GM18858 (cell line): ENCODE results near the gene TMC1.

Experiments
- ATAC-seq: cut with Tn5 transposase; IDR thresholded peaks from one replicate; pipeline ENCODE4 v1.9.1; 2021; ENCODE audit not compliant: unreplicated experiment

The TMC1 gene

GRCh38 chr9:72565535-72565934 lies 44.1 kb downstream of the TMC1 start:
- ATAC-seq: no peak

GRCh38 chr9:72574156-72574810 lies 52.9 kb downstream of the TMC1 start:
- ATAC-seq: no peak

DNA sequence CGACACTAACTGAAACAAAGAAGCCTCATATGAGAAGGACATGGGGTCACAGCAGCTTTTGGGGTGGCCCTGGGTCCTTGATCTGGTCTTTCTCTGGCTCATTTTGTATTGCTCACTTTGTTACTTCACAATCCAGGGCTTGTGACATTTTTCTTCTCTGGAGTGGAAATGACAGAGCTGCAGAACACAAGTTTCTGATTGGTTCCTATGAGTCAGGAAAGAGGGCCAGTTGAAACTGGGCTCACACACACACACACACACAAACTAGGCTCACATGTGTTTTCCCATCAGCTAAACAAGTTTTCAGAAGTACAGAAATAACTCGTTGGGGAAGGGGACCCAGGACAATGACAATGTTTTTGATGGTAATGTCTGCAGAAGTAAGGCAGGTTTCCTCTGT lies 54.3 kb downstream of the TMC1 start:
- no peak for ATAC-seq

GRCh38 chr9:72576087-72576486 lies 54.7 kb downstream of the TMC1 start:
- no peak for ATAC-seq

GRCh38 chr9:72577212-72577753 lies 55.9 kb downstream of the TMC1 start:
- no peak for ATAC-seq

DNA sequence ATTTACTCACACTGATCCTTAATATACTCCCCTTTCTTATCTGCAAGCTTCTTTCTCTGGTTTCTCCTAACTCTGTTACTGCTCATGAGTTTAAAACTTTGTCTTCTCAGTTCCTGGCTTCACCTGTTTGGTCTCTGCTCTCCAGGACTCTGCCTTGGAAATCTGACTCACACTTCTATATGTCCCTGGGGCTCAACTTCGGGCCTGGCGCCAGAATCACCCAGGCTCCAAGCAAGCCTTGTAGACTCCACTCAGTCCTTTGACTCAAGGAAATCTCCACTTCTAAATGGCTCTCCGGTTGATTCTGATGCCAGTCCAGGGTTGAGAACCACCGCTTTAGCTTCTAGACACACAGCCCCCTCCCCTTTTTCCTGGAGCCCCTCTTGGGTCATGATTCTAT lies 57.8 kb downstream of the TMC1 start:
- no peak for ATAC-seq

DNA sequence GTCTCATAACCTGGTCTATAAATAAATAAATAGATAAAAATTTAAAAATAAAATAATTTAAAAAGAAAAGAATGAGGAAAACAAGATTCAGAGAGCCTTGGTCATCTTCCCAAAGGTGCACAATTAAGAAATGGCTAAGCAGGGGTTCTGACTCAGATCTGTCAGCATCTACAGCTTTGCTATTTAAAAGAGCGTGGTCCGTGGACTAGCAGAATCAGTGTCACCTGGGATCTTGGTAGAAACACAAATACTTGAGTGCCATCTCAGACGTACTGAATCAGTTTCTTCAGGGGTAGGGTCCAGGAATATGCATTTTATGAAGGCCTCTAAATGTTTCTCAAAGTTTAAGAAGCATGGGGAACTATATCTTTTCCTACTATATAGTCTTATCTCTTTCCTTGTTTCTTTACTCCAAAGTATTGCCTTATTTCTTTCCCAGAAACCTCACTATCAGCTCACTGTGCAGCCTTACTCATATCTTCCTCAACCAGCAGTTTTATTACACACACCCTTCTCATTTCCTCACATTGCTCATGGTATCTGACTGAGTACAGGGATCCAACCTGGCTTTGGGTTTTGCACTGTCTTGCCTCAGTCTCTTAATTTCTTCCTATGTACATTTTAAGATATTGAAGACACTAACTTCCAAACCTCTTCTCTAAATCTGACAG lies 58.6 kb downstream of the TMC1 start:
- no peak for ATAC-seq

GRCh38 chr9:72581694-72582093 lies 60.3 kb downstream of the TMC1 start:
- no peak for ATAC-seq

DNA sequence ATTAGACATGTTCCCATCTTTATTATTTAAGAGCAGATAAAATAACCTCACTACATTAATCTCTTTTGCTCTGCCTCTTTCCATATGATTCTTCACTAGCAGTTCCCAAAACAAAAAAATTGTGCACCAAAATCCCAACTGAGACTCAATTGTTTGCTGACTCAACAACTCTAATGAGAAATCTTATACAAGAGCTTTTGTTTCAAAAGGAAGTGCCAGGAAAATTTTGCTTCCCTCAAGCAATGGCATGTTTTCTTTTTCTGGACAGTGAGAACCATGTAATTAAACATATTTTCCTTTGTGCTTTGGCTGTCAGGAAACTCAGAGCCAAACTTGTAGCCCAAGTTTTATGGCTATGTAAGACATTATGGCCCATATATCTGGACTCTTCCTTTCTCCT lies 62.0 kb downstream of the TMC1 start:
- ATAC-seq: no peak

DNA sequence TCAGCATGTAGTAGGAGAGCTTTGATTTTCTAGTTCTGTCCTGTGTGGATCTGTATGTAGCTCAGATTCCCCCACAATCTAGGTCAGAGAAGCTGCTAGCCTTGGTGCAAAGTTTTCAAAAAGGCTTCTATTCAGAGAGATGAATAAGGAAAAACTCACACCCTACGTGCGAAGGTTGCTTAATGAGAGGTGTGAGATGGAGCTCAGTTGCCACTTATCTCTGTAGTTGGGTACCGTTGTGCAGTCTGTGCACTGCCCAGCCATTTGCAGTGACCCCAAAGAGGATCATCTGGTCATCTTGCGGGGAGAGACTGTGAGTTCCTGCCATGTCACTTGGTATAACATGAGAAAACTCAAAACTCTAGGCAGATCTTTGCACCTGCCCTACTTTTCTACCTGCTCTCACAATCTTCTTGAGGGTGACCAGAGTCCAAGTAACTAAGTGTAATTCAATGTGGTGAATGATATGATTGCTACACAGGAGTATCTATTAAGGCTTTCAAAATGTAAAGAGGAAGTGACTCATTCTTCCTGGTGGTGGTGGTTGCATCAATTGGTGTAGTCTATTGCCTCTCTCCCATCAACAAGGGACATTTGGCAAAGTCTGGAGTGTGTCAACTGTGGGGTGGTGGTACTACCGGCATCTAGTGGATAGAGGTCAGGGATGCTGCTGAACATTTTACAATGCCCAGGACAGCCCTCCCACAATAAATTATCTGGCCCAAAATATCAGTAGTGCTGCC lies 65.2 kb downstream of the TMC1 start:
- ATAC-seq: peak; percentile 58

DNA sequence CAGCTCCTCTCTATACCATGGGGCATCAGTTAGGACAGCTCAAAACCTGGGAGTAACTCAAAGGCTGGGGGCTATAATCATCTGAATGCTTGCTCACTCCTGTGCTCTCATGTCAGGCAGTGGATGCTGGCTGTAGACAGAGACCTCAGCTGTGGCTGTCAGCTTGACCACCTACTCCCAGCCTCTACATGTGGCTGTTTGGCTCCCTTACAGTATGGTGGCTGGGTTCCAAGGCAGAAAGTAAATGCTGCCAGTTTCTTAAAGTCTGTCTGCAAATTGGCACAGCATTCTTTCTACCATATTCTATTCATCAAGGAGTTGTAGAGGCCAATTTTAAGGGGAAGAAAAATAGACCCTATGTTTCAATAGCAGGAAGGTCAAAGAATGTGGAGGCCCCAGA lies 66.9 kb downstream of the TMC1 start:
- ATAC-seq: no peak

- no peak for ATAC-seq
These were observed 68.5 kb downstream of the TMC1 start for GRCh38 chr9:72589667-72590521.

DNA sequence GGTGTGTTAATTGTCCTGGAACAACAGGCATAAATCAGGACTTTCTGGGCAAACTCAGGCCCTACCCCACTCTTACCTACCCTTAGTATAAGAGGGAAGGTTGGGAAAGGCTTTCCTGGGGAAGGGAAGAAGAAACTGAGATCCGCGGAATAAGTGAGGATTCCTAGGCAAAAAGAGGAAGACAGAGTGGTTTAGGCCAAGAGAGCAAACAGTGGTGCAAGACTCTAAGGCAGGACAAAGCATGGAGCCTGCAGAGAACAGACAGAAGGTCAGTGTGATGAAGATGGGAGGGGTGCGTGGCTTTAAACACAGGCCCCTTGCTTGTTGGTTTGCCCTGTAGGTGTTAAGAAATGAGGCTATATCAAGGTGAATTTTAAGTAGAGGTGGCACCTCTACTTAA lies 69.4 kb downstream of the TMC1 start:
- no peak for ATAC-seq

DNA sequence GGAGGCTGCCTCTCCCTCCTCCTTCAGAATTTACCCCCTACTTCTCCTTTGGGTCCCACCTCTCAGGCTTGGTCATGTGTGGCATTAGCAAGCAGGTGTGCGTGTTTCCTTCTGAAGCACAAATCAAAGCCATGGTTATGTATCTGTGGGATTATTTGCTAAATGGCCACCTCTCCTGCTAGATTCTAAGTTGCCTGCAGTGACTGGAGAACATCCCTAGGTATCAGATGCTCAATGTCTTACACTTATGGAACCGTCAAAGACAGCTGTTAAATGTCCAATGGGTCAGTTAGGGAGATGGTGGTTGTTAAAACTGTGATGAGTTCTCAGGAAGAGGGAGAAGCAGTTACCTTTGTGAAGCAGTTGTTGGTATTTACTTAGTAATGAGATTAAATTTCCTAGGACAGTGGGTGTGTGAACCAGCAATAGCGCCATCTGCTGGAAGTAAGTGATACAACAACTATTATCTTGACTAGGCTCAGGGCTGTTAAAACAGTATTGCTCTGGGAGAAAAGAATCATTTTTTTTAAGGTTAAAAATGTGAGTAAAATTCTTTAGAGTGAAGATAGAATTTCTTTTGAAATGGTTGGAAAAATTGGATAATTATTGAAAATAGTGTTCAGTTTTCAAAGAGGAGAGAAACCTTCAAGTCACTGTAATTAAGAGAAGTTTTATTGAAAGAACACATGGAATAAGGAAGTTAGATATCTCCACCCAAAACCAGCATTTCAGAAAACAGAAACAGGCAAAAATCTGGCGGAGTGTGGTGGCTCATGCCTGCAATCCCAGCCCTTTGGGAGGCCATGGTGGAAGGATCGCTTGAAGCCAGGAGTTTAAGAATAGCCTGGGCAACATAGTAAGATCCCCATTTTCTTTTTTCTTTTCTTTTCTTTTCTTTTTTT lies 71.3 kb downstream of the TMC1 start:
- ATAC-seq: peak; percentile 86

- ATAC-seq: no peak
These were observed 75.2 kb downstream of the TMC1 start for GRCh38 chr9:72596451-72597180.

DNA sequence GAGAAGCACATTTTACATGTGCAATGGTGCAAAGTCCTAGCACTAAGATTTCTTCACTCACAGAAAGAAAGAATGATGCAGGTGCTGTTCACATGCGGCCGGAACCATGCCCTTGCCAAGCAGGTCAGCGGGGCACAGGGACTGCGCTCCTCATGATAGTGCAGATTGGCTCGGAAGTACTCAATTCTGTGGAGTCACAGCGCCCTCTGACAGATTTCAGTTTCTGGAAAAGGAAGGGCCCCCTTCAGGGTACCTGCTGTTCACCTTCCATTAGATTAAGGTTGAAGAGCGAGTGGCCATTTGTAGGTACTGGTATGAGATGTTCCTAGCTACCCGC lies 75.7 kb downstream of the TMC1 start:
- ATAC-seq: no peak

DNA sequence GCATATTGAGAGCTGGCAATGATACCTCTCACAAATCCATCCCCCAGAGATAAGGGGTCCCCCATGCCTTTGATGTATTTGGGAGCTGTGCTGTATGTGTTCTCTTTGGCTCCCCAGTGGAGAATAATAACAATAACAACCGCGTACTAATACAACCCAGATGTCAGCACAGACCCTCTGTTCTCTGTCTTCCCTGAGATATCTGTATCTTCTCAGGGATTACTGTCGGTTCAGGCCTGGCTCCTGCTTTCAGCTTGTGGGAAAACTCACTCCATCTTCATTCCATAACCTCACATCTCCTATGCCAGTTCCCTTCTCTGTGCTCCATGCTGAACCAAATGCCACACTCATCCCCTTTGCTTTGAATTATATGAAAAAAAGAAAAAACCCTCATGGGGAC lies 76.2 kb downstream of the TMC1 start:
- ATAC-seq: no peak

DNA sequence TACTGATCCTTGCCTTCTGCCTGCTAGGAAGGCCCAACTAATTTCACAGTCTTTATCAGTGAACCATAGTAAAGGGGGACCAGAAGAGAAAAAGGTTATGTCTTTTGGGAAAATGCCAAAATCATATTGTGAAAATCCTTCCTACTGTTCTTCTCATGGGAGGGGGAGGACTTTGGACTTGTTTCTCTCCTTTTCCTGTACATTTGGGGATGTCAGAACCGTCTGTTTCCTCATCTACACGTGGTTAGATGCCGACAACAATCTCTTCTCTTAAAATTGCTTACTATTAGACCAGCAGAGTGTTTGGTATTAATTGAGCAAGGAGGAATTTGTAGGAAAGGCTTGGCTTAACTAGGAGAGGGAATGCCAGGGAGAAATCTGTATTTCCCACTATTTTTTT lies 77.2 kb downstream of the TMC1 start:
- no peak for ATAC-seq

- ATAC-seq: no peak
These were observed 78.6 kb downstream of the TMC1 start for GRCh38 chr9:72599874-72600534.
